HG03354 (cell line): Measurements from ENCODE around the gene RASA3.

Experiments used
- ATAC-seq: cut with Tn5 transposase; IDR thresholded peaks from one replicate; pipeline ENCODE4 v1.9.1; 2021; ENCODE audit warnings: mild to moderate bottlenecking; ENCODE audit not compliant: unreplicated experiment, poor library complexity, severe bottlenecking

Gene RASA3

GRCh38 chr13:114046431-114046975 lies 85.9 kb downstream of the RASA3 start:
- ATAC-seq = no peak

GRCh38 chr13:114045113-114045735 lies 87.2 kb downstream of the RASA3 start:
- ATAC-seq = no peak

- ATAC-seq = no peak
Observed at GRCh38 chr13:114044486-114044885, 87.9 kb downstream of the RASA3 start.

- no peak for ATAC-seq
Observed at GRCh38 chr13:114043421-114044053, 88.9 kb downstream of the RASA3 start.

- ATAC-seq = no peak
Observed at GRCh38 chr13:114042066-114042815, 90.2 kb downstream of the RASA3 start.

GRCh38 chr13:114041493-114041892 lies 90.9 kb downstream of the RASA3 start:
- ATAC-seq = no peak

- ATAC-seq = no peak
Observed at GRCh38 chr13:114039471-114040141, 92.8 kb downstream of the RASA3 start.

- no peak for ATAC-seq
Observed at GRCh38 chr13:114038900-114039299, 93.5 kb downstream of the RASA3 start.

GRCh38 chr13:114038211-114038613 lies 94.2 kb downstream of the RASA3 start:
- no peak for ATAC-seq

GRCh38 chr13:114037674-114038073 lies 94.7 kb downstream of the RASA3 start:
- ATAC-seq = no peak

- no peak for ATAC-seq
Observed at GRCh38 chr13:114035583-114036531, 96.6 kb downstream of the RASA3 start.

- no peak for ATAC-seq
Observed at GRCh38 chr13:114035186-114035582, 97.2 kb downstream of the RASA3 start.

- no peak for ATAC-seq
Observed at GRCh38 chr13:114034481-114034891, 97.9 kb downstream of the RASA3 start.

- no peak for ATAC-seq
Observed at GRCh38 chr13:114033541-114034315, 98.7 kb downstream of the RASA3 start.

- no peak for ATAC-seq
Observed at GRCh38 chr13:114032126-114032799, 100.2 kb downstream of the RASA3 start.

GRCh38 chr13:114031631-114032030 lies 100.8 kb downstream of the RASA3 start:
- no peak for ATAC-seq

GRCh38 chr13:114030666-114031610 lies 101.5 kb downstream of the RASA3 start:
- no peak for ATAC-seq
